Keratinocyte (primary cell): ENCODE measurements around the gene AKAP6.

Experiments
- EZH2 ChIP-seq: IDR thresholded peaks from one replicate; pipeline ENCODE4 v1.6.1; 2012; ENCODE audit warnings: inconsistent platforms, mild to moderate bottlenecking, low read length, moderate library complexity
- TF ChIP-seq, protein P1 (sequence below), 3 experiments: IDR thresholded peaks in 1 of 3; conservative IDR thresholded peaks in 1 of 3; optimal IDR thresholded peaks in 1 of 3; 2 replicates in 2 of 3; 3 replicates in 1 of 3; pipeline versions ENCODE3 to v1.5.1; 2011; ENCODE audit warnings: low read length in 3 of 3, mild to moderate bottlenecking in 3 of 3, moderate library complexity in 2 of 3, control low read depth in 1 of 3, inconsistent platforms in 1 of 3; ENCODE audit not compliant: insufficient read depth in 2 of 3; ENCODE audit errors: extremely low read depth in 1 of 3

DNA sequence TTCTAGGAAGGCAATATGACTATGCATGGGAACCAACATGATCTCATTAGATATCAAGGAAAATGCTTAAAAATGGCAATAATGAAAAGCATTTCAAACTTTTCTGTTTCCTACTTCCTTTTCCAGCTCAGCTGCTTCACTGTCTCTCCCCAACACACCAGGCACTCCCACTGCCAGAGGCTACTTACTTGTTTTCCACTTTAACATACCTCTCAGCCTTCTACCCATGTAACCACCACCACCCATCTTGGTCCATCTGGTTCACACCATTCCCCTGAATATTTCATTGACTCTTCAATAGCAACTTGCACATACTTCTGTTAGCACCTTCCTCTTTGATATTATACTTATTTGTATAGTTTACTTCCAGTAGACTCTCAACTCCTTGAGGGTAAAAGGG is 441.3 kb downstream of the AKAP6 start:
- TF ChIP-seq, protein P1, sequence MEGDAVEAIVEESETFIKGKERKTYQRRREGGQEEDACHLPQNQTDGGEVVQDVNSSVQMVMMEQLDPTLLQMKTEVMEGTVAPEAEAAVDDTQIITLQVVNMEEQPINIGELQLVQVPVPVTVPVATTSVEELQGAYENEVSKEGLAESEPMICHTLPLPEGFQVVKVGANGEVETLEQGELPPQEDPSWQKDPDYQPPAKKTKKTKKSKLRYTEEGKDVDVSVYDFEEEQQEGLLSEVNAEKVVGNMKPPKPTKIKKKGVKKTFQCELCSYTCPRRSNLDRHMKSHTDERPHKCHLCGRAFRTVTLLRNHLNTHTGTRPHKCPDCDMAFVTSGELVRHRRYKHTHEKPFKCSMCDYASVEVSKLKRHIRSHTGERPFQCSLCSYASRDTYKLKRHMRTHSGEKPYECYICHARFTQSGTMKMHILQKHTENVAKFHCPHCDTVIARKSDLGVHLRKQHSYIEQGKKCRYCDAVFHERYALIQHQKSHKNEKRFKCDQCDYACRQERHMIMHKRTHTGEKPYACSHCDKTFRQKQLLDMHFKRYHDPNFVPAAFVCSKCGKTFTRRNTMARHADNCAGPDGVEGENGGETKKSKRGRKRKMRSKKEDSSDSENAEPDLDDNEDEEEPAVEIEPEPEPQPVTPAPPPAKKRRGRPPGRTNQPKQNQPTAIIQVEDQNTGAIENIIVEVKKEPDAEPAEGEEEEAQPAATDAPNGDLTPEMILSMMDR (optimal IDR thresholded peaks at IDR 0.05 in 1 of 3, IDR thresholded peaks at IDR 0.05 in 1 of 3, conservative IDR thresholded peaks at IDR 0.05 in 1 of 3; ENCODE audit: extremely low read depth in 1 of 3, insufficient read depth in 2 of 3, low read length in 3 of 3), result no peak
- no peak for TF ChIP-seq EZH2
